Loucy (cell line): ENCODE data around the gene NPB.

Experiments used
- H2AFZ ChIP-seq: fragments of 200-600 bp; sonication (generic); 2 replicates; pipeline ENCODE4 v1.6.0; 2016; ENCODE audit warnings: antibody characterized with exemption, mild to moderate bottlenecking, low read length, moderate library complexity
- H3F3A ChIP-seq: fragments of 200-600 bp; 2 replicates; pipeline ENCODE4 v1.6.0; 2016; ENCODE audit warnings: antibody characterized with exemption, low read depth, mild to moderate bottlenecking
- H3K27me3 ChIP-seq: fragments of 200-600 bp; sonication (generic); 2 replicates; pipeline ENCODE4 v1.6.1; 2014; ENCODE audit warnings: low read length, mild to moderate bottlenecking; ENCODE audit not compliant: insufficient read depth, poor library complexity, severe bottlenecking
- H3K36me3 ChIP-seq: fragments of 200-600 bp; sonication (generic); 2 replicates; pipeline ENCODE4 v1.6.1; 2016; ENCODE audit warnings: low read length; ENCODE audit not compliant: insufficient read depth
- H3K4me1 ChIP-seq: fragments of 200-600 bp; sonication (generic); 2 replicates; pipeline ENCODE4 v1.5.1; 2014; ENCODE audit warnings: low read length, mild to moderate bottlenecking; ENCODE audit not compliant: insufficient read depth, poor library complexity, severe bottlenecking
- H3K4me2 ChIP-seq: fragments of 200-600 bp; sonication (generic); 2 replicates; pipeline ENCODE4 v1.6.0; 2014; ENCODE audit warnings: antibody characterized with exemption, low read length, low read depth, mild to moderate bottlenecking; ENCODE audit not compliant: poor library complexity, severe bottlenecking
- H3K4me3 ChIP-seq: fragments of 200-600 bp; sonication (generic); 2 replicates; pipeline ENCODE4 v1.5.1; 2014; ENCODE audit warnings: low read length, mild to moderate bottlenecking, mixed read lengths; ENCODE audit not compliant: poor library complexity, severe bottlenecking
- H3K79me2 ChIP-seq: fragments of 200-600 bp; sonication (generic); 2 replicates; pipeline ENCODE4 v1.6.1; 2014; ENCODE audit warnings: low read length; ENCODE audit not compliant: insufficient read depth
- H3K9ac ChIP-seq: fragments of 200-600 bp; sonication (generic); 2 replicates; pipeline ENCODE4 v1.6.0; 2014; ENCODE audit warnings: mild to moderate bottlenecking, low read depth, low read length, moderate library complexity; ENCODE audit not compliant: poor library complexity, severe bottlenecking
- H3K9me2 ChIP-seq: fragments of 200-600 bp; sonication (generic); replicated peaks from 2 replicates; pipeline ENCODE4 v1.6.1; 2016; ENCODE audit warnings: low read depth, low read length, mixed read lengths
- H3K9me3 ChIP-seq: fragments of 200-600 bp; sonication (generic); 2 replicates; pipeline ENCODE4 v1.6.1; 2014; ENCODE audit warnings: mild to moderate bottlenecking, antibody characterized with exemption, low read length, low read depth; ENCODE audit not compliant: insufficient read depth
- H4K20me1 ChIP-seq: fragments of 200-600 bp; sonication (generic); 2 replicates; pipeline ENCODE4 v1.6.0; 2014; ENCODE audit warnings: antibody characterized with exemption, low read length, mild to moderate bottlenecking; ENCODE audit not compliant: insufficient read depth, poor library complexity, severe bottlenecking
- EZH2phosphoT487 ChIP-seq: fragments of 200-600 bp; IDR thresholded peaks from 2 replicates; pipeline ENCODE4 v1.6.1; 2018; ENCODE audit warnings: antibody characterized with exemption, mild to moderate bottlenecking, moderate library complexity, borderline replicate concordance
- TF ChIP-seq, protein P1 (sequence below): fragments of 200-600 bp; sonication (generic); conservative IDR thresholded peaks from 2 replicates; pipeline ENCODE4 v1.5.1; 2014; ENCODE audit warnings: mild to moderate bottlenecking, antibody characterized with exemption, low read length

Gene NPB

DNA sequence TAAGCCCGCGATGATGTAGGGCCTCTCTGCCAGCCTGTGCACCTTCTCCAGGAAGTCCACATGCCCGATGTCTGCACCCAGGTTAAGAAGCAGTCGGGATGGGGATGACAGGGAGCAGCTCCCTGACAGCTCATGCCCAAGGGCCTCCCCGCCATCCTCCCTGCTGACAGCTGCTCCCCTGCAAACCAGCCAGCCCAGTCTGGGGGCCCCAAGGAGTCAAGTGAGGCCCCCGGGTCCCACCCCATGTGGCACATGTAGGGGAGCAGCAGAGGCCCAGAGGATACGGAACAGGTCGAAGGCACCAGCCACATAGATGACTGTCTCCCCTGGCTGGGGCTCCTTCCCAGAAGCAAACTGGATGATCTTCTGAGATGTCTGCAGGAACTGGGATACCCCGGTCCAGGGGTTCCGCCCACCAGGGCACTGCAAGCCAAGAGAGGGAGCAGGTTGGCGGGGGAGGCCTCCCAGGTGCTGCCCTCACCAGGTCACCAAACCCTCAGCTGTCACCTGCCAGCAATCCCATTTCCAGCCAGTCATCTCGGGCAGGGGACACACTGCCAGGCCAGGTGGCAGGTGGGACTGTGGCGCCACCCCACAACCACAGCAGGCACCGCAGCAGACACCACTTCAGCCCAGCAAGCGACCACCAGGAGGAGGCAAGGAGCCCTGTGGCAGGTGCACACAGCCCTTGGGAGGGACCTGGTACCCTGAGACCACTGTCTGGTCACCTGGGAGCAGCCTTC is 4.6 kb downstream of the NPB start:
- TF ChIP-seq, protein P1, sequence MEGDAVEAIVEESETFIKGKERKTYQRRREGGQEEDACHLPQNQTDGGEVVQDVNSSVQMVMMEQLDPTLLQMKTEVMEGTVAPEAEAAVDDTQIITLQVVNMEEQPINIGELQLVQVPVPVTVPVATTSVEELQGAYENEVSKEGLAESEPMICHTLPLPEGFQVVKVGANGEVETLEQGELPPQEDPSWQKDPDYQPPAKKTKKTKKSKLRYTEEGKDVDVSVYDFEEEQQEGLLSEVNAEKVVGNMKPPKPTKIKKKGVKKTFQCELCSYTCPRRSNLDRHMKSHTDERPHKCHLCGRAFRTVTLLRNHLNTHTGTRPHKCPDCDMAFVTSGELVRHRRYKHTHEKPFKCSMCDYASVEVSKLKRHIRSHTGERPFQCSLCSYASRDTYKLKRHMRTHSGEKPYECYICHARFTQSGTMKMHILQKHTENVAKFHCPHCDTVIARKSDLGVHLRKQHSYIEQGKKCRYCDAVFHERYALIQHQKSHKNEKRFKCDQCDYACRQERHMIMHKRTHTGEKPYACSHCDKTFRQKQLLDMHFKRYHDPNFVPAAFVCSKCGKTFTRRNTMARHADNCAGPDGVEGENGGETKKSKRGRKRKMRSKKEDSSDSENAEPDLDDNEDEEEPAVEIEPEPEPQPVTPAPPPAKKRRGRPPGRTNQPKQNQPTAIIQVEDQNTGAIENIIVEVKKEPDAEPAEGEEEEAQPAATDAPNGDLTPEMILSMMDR, result peak; percentile 50
- TF ChIP-seq EZH2phosphoT487, result no peak
- no peaks in the 10 kb centered on the region for H3K9me3 ChIP-seq
- H3K4me3 ChIP-seq, result no peak overlapping the region
- H3K36me3 ChIP-seq, result peaks cover 3% of the 10 kb centered on the region; the same call in 1 of the 2 replicates
- H3K27me3 ChIP-seq, result no peaks in the 10 kb centered on the region
- H3K79me2 ChIP-seq, result peaks cover 21% of the 10 kb centered on the region
- H3K4me2 ChIP-seq, result no peak overlapping the region
- no peak overlapping the region for H2AFZ ChIP-seq
- H3K9me2 ChIP-seq, result no peaks in the 10 kb centered on the region
- H3F3A ChIP-seq, result no peaks in the 10 kb centered on the region
- peaks cover 14% of the 10 kb centered on the region for H3K4me1 ChIP-seq
- H3K9ac ChIP-seq, result no peak overlapping the region
- H4K20me1 ChIP-seq, result peaks cover 15% of the 10 kb centered on the region

DNA sequence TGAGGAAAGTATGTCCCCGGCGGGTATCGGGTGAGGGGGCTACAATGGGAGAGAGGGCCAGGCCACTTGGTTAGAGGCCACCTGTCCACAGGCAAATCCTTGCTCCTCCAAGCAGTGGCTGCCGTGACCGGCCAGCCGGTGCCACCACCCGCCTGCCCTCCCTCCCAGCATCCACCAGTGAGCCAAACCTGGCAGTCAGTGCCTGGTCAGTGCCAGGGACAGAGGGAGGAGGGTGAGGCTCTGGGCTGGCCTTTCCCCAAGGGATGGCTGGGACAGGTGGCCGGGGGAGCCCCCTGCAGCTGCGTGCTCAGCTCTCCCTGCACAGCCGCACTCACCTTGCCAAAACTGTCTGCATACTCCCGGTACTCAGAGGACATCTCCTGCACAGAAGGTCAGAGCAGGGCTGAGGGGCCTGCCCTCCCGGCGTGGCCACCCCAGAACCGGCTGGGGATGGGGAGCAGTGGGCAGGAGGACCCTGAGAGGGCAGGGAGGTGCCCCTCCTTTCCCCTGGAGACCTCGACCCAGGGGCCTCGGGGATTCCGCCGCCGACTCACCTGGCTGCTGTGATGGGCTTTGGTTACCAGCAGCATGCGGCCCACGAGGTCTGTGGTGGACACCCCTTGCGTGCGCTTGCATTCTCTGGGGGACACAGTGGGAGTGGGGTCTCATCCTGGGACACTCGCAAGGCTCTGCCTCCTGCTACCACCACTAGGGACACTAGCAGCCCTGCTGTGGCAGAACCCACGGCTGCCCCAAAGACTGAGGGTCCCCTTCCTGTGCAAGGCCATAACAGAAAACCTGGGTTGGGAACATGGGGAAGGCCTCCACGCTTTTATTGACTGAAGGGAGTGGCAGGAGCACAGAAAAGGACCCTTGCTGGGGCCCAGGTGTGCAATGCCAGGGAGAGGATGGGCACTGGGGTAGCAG is 5.4 kb downstream of the NPB start:
- Histone ChIP-seq H3K4me3 (no peak overlapping the region), H3K4me2 (no peak overlapping the region), H3K9ac (no peak overlapping the region), H3K9me2 (no peaks in the 10 kb centered on the region), H3F3A (no peaks in the 10 kb centered on the region), H2AFZ (no peak overlapping the region), H3K9me3 (no peaks in the 10 kb centered on the region), H3K4me1 (peaks cover 14% of the 10 kb centered on the region), H3K36me3 (peaks cover 3% of the 10 kb centered on the region; the same call in 1 of the 2 replicates), H3K79me2 (peaks cover 21% of the 10 kb centered on the region), H3K27me3 (no peaks in the 10 kb centered on the region), H4K20me1 (peaks cover 18% of the 10 kb centered on the region)
- TF ChIP-seq, protein P1, result peak; percentile 40
- no peak for TF ChIP-seq EZH2phosphoT487

DNA sequence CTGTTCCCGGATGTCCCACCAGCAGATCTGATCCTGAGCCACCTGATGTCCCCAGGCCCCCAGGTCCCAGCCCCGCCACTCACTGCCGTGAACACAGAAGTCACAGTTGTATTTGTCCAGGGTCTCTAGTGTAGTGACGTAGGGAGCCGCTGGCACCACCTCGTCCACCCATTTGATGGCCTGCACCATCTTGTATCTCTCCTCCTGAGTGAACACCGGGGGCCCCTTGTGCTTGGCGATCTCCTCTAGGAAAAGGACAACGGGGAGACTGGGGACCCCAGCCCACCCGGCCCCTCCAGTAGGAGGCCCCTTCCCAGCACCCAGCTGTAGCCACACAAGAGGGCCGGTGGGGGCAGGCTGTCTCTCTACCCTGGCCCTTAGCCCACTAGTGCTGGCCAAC is 6.8 kb downstream of the NPB start:
- Histone ChIP-seq H3K79me2 (peaks cover 21% of the 10 kb centered on the region), H4K20me1 (peaks cover 18% of the 10 kb centered on the region), H3K4me2 (peak overlapping the region; percentile 91), H3K9ac (no peak overlapping the region), H3K36me3 (peaks cover 11% of the 10 kb centered on the region; the same call in 1 of the 2 replicates), H3K27me3 (no peaks in the 10 kb centered on the region), H3K9me3 (no peaks in the 10 kb centered on the region), H3F3A (no peaks in the 10 kb centered on the region), H3K4me1 (peaks cover 14% of the 10 kb centered on the region), H3K4me3 (no peak overlapping the region), H3K9me2 (no peaks in the 10 kb centered on the region), H2AFZ (no peak overlapping the region)
- TF ChIP-seq, protein P1, result no peak
- TF ChIP-seq EZH2phosphoT487, result no peak
